BE2C (cell line): ENCODE data around the gene RLN3.
"Not testable (repeated sequence)": the region's sequence is repeated elsewhere in the genome, so short reads cannot be mapped to it uniquely, and the experiment has no call there.

ENCODE experiments used
- DNase-seq: peaks from one replicate; pipeline ENCODE4 v3.0.0-alpha.2; 2020
- H3K27me3 ChIP-seq: fragments of 250-450 bp; sonication (Bioruptor Pico); 2 replicates; pipeline ENCODE4 v1.5.1; 2020; ENCODE audit warnings: mild to moderate bottlenecking
- H3K36me3 ChIP-seq: fragments of 250-450 bp; sonication (Bioruptor Pico); 2 replicates; pipeline ENCODE4 v1.5.1; 2020; ENCODE audit warnings: mild to moderate bottlenecking
- H3K4me1 ChIP-seq: fragments of 250-450 bp; sonication (Bioruptor Pico); 2 replicates; pipeline ENCODE4 v1.5.1; 2020
- H3K4me3 ChIP-seq: 2 replicates; pipeline ENCODE4 v1.5.1; 2011; ENCODE audit warnings: low read depth, low read length
- H3K9me3 ChIP-seq: fragments of 250-450 bp; sonication (Bioruptor Pico); 2 replicates; pipeline ENCODE4 v1.5.1; 2020
- CTCF ChIP-seq: IDR thresholded peaks from 2 replicates; pipeline ENCODE4 v1.5.1; 2012; ENCODE audit warnings: mild to moderate bottlenecking, low read depth, low read length

Gene RLN3

GRCh38 chr19:14022469-14022868, 5.5 kb upstream of the RLN3 start:
- TF ChIP-seq CTCF = no peak
- Histone ChIP-seq H3K27me3 (no peaks in the 10 kb centered on the region), H3K9me3 (no peaks in the 10 kb centered on the region), H3K36me3 (no peaks in the 10 kb centered on the region), H3K4me1 (peaks cover 4% of the 10 kb centered on the region; the same call in 1 of the 2 replicates), H3K4me3 (no peak overlapping the region)
- no peak for DNase-seq

- H3K4me3 ChIP-seq = no peak overlapping the region
- peaks cover 4% of the 10 kb centered on the region; the same call in 1 of the 2 replicates for H3K4me1 ChIP-seq
- no peaks in the 10 kb centered on the region for H3K27me3 ChIP-seq
- H3K36me3 ChIP-seq = no peaks in the 10 kb centered on the region
- DNase-seq = peak; percentile 68
- no peaks in the 10 kb centered on the region for H3K9me3 ChIP-seq
- TF ChIP-seq CTCF = peak; percentile 66
Observed at GRCh38 chr19:14023404-14024235, 4.3 kb upstream of the RLN3 start.

- H3K36me3 ChIP-seq, H3K4me1 ChIP-seq, H3K27me3 ChIP-seq, H3K4me3 ChIP-seq, H3K9me3 ChIP-seq, DNase-seq: not testable (repeated sequence)
Observed at GRCh38 chr19:14026652-14027192, 1.2 kb upstream of the RLN3 start.

DNA sequence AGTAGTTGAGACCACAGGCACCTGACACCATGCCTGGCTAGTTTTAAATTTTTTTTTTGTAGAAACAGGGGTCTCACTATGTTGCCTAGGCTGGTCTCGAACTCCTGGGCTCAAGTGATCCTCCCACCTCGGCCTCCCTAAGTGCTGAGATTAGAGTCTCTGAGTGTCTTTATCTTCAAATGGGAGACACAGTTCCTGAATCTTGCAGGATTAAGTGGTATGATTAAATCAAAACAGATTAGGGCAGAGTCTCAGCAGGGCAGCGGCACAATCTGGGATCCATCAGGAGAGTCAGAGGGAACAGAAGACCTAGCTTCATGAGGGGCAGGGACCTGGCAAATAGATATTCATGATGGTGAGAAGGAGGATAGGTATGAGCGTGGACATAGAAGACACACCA, 953 bp downstream of the RLN3 start:
- Histone ChIP-seq H3K36me3 (no peaks in the 10 kb centered on the region), H3K4me3 (no peak overlapping the region), H3K27me3 (no peaks in the 10 kb centered on the region), H3K4me1 (no peaks in the 10 kb centered on the region; the same call in 1 of the 2 replicates), H3K9me3 (no peaks in the 10 kb centered on the region)
- TF ChIP-seq CTCF = no peak
- DNase-seq = no peak

- Histone ChIP-seq H3K4me1 (no peaks in the 10 kb centered on the region), H3K36me3 (no peaks in the 10 kb centered on the region), H3K9me3 (no peaks in the 10 kb centered on the region), H3K4me3 (peak overlapping the region; percentile 71), H3K27me3 (no peaks in the 10 kb centered on the region)
- TF ChIP-seq CTCF = no peak
- no peak for DNase-seq
Observed at GRCh38 chr19:14030997-14031718, 3.2 kb downstream of the RLN3 start.

GRCh38 chr19:14031719-14032480, 4.0 kb downstream of the RLN3 start, which contains the start of gene IL27RA:
Gene IL27RA, plus strand, starts transcription at chr19:14031762. Its CDS starts 111 bp downstream, at chr19:14031873.
- peak; percentile 76 for TF ChIP-seq CTCF

More at GRCh38 chr19:14031719-14032480, 4.0 kb downstream of the RLN3 start, which contains the start of gene IL27RA:
- DNase-seq = peak; percentile 70
- Histone ChIP-seq H3K27me3 (no peaks in the 10 kb centered on the region), H3K4me3 (peak within 1 kb of the TSS; percentile 71), H3K4me1 (no peaks in the 10 kb centered on the region), H3K9me3 (no peaks in the 10 kb centered on the region), H3K36me3 (no peaks in the 10 kb centered on the region)
